Hepatocyte (in vitro differentiated cells): ENCODE results near the gene COQ6. TPM values are rescaled to one million over a fixed set of nuclear protein-coding genes. Genes with fewer than 3 reads are reported as not detected.
"Not testable (repeated sequence)": the region's sequence is repeated elsewhere in the genome, so short reads cannot be mapped to it uniquely, and the experiment has no call there.

Experiments
- DNase-seq: peaks from one replicate; pipeline ENCODE4 v3.0.0-alpha.2; 2016; ENCODE audit warnings: low spot score
- H2AFZ ChIP-seq: fragments of 200-600 bp; sonication (generic); 2 replicates; pipeline ENCODE4 v1.6.0; 2016; ENCODE audit warnings: antibody characterized with exemption, mild to moderate bottlenecking
- H3K27ac ChIP-seq: fragments of 200-600 bp; sonication (generic); 2 replicates; pipeline ENCODE4 v1.5.1; 2016; ENCODE audit warnings: mild to moderate bottlenecking
- H3K27me3 ChIP-seq: fragments of 200-600 bp; sonication (generic); 2 replicates; pipeline ENCODE4 v1.6.1; 2016
- H3K36me3 ChIP-seq: fragments of 200-600 bp; sonication (generic); replicated peaks from 2 replicates; pipeline ENCODE4 v1.5.1; 2016; ENCODE audit warnings: low read depth; ENCODE audit not compliant: insufficient read depth
- H3K4me1 ChIP-seq: fragments of 200-600 bp; sonication (generic); 2 replicates; pipeline ENCODE4 v1.5.1; 2016; ENCODE audit warnings: mild to moderate bottlenecking, moderate library complexity; ENCODE audit not compliant: insufficient read depth
- H3K4me2 ChIP-seq: fragments of 200-600 bp; sonication (generic); 2 replicates; pipeline ENCODE4 v1.6.0; 2016
- H3K4me3 ChIP-seq: fragments of 200-600 bp; sonication (generic); 2 replicates; pipeline ENCODE4 v1.5.1; 2016; ENCODE audit warnings: mild to moderate bottlenecking
- H3K79me2 ChIP-seq: fragments of 200-600 bp; sonication (generic); 2 replicates; pipeline ENCODE4 v1.6.0; 2017; ENCODE audit warnings: mild to moderate bottlenecking
- H3K9me2 ChIP-seq: fragments of 200-600 bp; sonication (generic); replicated peaks from 2 replicates; pipeline ENCODE4 v1.6.0; 2017; ENCODE audit warnings: mild to moderate bottlenecking; ENCODE audit not compliant: insufficient read depth
- H3K9me3 ChIP-seq: fragments of 200-600 bp; sonication (generic); 2 replicates; pipeline ENCODE4 v1.5.1; 2016; ENCODE audit warnings: low read depth, mild to moderate bottlenecking
- H4K20me1 ChIP-seq: fragments of 200-600 bp; sonication (generic); 2 replicates; pipeline ENCODE4 v1.6.0; 2016; ENCODE audit warnings: mild to moderate bottlenecking; ENCODE audit not compliant: insufficient read depth, poor library complexity, severe bottlenecking
- EZH2 ChIP-seq: fragments of 200-600 bp; sonication (generic); IDR thresholded peaks from 2 replicates; pipeline ENCODE4 v1.6.1; 2016; ENCODE audit warnings: antibody characterized with exemption, mild to moderate bottlenecking, borderline replicate concordance
- EZH2phosphoT487 ChIP-seq: fragments of 200-600 bp; sonication (generic); IDR thresholded peaks from one replicate; pipeline ENCODE4 v1.6.1; 2018; ENCODE audit warnings: antibody characterized with exemption, mild to moderate bottlenecking, low read depth, moderate library complexity; ENCODE audit not compliant: unreplicated experiment, severe bottlenecking
- WGBS: methylation state at CpG from one replicate; pipeline ENCODE4 v1.1.6; 2016; ENCODE audit warnings: low lambda C conversion rate; ENCODE audit errors: missing lambda C conversion rate; 5-methylcytosine and 5-hydroxymethylcytosine counted together
- polyA plus RNA-seq: library from polyadenylated mRNA; unstranded; fragments of >200 nt; fragmentation: Nextera tagmentation; extraction: Ambion mirVana; gene quantifications from 2 replicates; pipeline ENCODE4 v1.2.1, GENCODE V29; 2016
- total RNA-seq: library from RNA; depleted of rRNA; stranded (reverse); fragments of >200 nt; gene quantifications from 2 replicates; pipeline ENCODE4 v1.2.3, GENCODE V29; 2014
- TF ChIP-seq, protein P1 (sequence below): fragments of 200-600 bp; sonication (generic); IDR thresholded peaks from 2 replicates; pipeline ENCODE4 v1.5.1; 2016; ENCODE audit warnings: antibody characterized with exemption, mild to moderate bottlenecking; ENCODE audit not compliant: poor library complexity

The COQ6 gene
- total and polyA plus RNA-seq, 2 experiments from 2014 or later = 18.7 to 24.7 TPM

DNA sequence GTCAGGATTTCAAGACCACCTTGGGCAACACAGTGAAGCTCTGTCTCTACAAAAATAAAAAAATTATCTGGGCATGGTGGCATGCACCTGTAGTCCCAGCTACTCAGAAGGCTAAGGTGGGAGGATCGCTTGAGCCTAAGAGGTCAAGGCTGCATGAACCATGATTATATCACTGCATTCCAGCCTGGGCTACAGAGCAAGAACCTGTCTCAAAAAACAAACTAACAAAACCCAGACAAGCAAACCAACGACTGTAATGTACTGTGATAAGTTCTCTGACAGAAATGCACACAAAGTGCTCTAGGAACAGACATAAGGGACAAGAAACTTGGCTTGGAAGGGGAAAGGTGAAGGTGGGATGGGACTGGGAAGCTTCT is 46.6 kb downstream of the COQ6 start:
- Histone ChIP-seq H3K9me3 (no peaks in the 10 kb centered on the region), H3K79me2 (peaks cover 25% of the 10 kb centered on the region), H4K20me1 (no peaks in the 10 kb centered on the region), H3K27me3 (no peaks in the 10 kb centered on the region), H3K27ac (peak overlapping the region; percentile 94), H3K4me3 (no peak overlapping the region), H3K4me2 (peak overlapping the region; percentile 71), H3K4me1 (peaks cover 5% of the 10 kb centered on the region), H2AFZ (no peak overlapping the region), H3K9me2 (no peaks in the 10 kb centered on the region), H3K36me3 (no peaks in the 10 kb centered on the region)
- TF ChIP-seq, protein P1, sequence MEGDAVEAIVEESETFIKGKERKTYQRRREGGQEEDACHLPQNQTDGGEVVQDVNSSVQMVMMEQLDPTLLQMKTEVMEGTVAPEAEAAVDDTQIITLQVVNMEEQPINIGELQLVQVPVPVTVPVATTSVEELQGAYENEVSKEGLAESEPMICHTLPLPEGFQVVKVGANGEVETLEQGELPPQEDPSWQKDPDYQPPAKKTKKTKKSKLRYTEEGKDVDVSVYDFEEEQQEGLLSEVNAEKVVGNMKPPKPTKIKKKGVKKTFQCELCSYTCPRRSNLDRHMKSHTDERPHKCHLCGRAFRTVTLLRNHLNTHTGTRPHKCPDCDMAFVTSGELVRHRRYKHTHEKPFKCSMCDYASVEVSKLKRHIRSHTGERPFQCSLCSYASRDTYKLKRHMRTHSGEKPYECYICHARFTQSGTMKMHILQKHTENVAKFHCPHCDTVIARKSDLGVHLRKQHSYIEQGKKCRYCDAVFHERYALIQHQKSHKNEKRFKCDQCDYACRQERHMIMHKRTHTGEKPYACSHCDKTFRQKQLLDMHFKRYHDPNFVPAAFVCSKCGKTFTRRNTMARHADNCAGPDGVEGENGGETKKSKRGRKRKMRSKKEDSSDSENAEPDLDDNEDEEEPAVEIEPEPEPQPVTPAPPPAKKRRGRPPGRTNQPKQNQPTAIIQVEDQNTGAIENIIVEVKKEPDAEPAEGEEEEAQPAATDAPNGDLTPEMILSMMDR = no peak
- TF ChIP-seq EZH2 = no peak
- TF ChIP-seq EZH2phosphoT487 = no peak
- no peak for DNase-seq
- WGBS = 36% methylated on average over 2 of the region's 2 CpGs

DNA sequence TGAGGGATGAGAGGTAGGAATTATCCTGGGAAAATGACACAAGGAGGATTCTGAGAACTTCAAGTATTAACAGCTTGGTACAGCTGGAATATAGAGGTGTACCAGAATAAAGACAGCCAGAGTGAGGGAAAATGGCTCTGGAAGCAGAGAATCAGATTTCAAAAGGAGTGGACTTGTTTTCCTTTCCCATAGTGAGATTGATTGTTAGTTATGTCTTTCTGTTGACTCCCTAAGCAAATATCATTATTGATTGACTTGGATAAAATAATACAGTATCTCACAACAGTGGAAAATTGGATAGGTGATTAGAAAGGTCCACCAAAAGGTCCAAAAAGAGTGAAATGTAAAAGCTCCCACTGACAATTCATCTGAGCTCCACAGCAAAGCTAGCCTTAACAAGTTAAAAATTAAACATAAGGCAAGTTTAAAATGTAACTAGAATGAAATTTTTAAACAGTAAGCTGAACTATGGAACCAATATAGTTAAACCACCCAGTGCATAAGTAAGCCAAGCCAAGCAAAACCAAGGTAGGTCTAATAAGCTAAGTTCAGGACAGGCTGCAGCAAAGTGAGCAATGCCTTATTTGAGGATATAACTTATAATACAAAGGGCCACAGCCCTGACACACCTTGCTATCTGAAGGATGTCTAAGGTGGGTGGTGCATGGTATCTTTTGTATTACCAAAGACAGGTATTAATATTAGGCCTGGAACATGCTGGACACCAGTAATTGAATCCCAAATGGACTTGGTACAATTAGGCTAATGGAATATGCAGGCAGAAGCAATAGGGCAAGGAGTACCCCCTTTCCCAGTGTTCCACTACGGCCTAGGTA is 47.2 kb downstream of the COQ6 start:
- Histone ChIP-seq H3K4me2 (peak overlapping the region; percentile 71), H3K36me3 (no peaks in the 10 kb centered on the region), H4K20me1 (no peaks in the 10 kb centered on the region), H3K79me2 (peaks cover 22% of the 10 kb centered on the region), H3K9me3 (no peaks in the 10 kb centered on the region), H3K27ac (peak overlapping the region; percentile 94), H3K4me3 (no peak overlapping the region), H3K4me1 (peaks cover 5% of the 10 kb centered on the region), H3K27me3 (no peaks in the 10 kb centered on the region), H2AFZ (no peak overlapping the region), H3K9me2 (no peaks in the 10 kb centered on the region)
- TF ChIP-seq EZH2 (no peak), EZH2phosphoT487 (no peak)
- TF ChIP-seq, protein P1 = no peak
- DNase-seq = peak; percentile 50
- WGBS = 77% methylated on average over 1 of the region's 1 CpG

DNA sequence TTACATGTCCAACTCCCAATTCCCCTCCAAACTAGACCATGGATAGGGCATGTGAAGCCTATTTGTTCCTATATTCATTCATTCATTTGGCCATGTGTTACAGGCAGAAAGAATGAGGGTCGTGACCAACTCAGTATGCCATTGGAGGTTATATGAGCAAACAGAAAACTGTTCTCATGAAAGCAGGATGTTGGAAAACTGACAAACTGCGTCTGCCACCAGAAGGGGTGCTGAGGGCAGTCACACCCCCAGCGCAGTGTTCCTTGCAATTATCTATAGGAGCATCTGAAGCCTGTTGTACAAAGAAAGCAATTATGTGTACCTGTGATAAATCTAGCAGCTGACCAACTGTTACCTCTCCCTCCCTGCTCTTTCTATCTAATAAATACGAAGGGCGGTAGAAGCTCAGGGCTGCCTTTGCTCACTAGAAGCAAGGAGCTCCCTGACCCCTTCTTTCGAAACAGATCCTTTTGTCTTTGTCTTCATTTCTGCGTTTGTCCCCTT is 47.9 kb downstream of the COQ6 start:
- peaks cover 16% of the 10 kb centered on the region for H3K79me2 ChIP-seq
- no peaks in the 10 kb centered on the region for H3K9me2 ChIP-seq
- no peaks in the 10 kb centered on the region for H3K36me3 ChIP-seq
- no peaks in the 10 kb centered on the region for H4K20me1 ChIP-seq
- H3K4me1 ChIP-seq = peaks cover 5% of the 10 kb centered on the region
- H2AFZ ChIP-seq = no peak overlapping the region
- H3K4me2 ChIP-seq = peak overlapping the region; percentile 55
- peak overlapping the region; percentile 72 for H3K27ac ChIP-seq
- TF ChIP-seq EZH2phosphoT487 = no peak
- H3K9me3 ChIP-seq = no peaks in the 10 kb centered on the region
- H3K4me3 ChIP-seq = no peak overlapping the region
- 67% methylated on average over 7 of the region's 7 CpGs for WGBS
- no peaks in the 10 kb centered on the region for H3K27me3 ChIP-seq
- no peak for DNase-seq

DNA sequence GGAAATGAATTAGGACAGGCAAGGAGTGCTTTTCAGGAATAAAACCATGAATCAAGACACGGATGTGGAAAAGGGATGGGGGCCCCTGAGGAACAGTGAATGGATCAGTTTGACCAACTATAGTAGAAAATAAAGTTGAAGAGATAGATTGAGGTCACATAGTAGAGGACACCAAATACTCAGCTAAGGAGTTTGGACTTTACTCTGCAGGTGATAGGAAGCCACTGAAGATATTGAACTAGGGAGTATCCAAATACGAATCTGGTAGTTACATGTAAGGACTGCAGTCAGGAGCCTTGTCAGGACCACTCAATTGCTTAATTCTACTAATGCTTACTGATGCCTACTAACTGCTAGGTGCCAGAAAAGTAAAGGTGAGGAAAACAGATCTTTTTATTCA is 48.6 kb downstream of the COQ6 start:
- Histone ChIP-seq H3K36me3 (no peaks in the 10 kb centered on the region), H2AFZ (no peak overlapping the region), H4K20me1 (no peaks in the 10 kb centered on the region), H3K79me2 (peaks cover 13% of the 10 kb centered on the region), H3K9me2 (no peaks in the 10 kb centered on the region), H3K4me3 (no peak overlapping the region), H3K4me2 (peak overlapping the region; percentile 55), H3K4me1 (peaks cover 5% of the 10 kb centered on the region), H3K9me3 (no peaks in the 10 kb centered on the region), H3K27ac (peak overlapping the region; percentile 72), H3K27me3 (no peaks in the 10 kb centered on the region)
- DNase-seq = no peak
- 67% methylated on average over 2 of the region's 2 CpGs for WGBS
- TF ChIP-seq EZH2phosphoT487 (no peak), EZH2 (no peak)
- TF ChIP-seq, protein P1 = no peak

DNA sequence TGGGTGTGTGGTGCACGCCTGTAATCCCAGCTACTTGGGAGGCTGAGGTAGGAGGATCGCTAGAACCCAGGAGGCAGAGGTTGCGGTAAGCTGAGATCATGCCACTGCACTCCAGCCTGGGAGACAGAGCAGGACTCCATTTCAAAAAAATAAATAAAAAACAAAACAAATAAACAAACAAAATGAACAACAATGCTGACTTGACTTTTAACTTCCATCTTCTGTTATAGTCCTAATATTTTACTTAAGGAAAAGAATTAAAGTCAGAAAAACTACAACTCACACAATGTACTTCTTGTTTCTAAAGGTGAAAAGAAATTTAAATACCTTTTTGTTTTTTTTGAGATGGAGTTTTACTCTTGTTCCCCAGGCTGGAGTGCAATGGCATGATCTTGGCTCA is 55.6 kb downstream of the COQ6 start:
- H3K27ac ChIP-seq, H3K9me2 ChIP-seq, H3K27me3 ChIP-seq, H3K79me2 ChIP-seq, H3K36me3 ChIP-seq, H2AFZ ChIP-seq, H3K4me2 ChIP-seq, H3K4me3 ChIP-seq, H4K20me1 ChIP-seq, H3K4me1 ChIP-seq, DNase-seq, H3K9me3 ChIP-seq: not testable (repeated sequence)
- 100% methylated on average over 3 of the region's 3 CpGs for WGBS
